ENCODE measurements around the gene OXNAD1.

The OXNAD1 gene

GRCh38 chr3:16248556-16248955, 16.5 kb upstream of the OXNAD1 start:
- H3F3A ChIP-seq (ENCODE audit: low read depth): no peaks in the 10 kb centered on the region
- no peak overlapping the region for H3K4me2 ChIP-seq (ENCODE audit: low read depth, low read length, poor library complexity, severe bottlenecking)
- H3K4me3 ChIP-seq (ENCODE audit: low read length, poor library complexity, severe bottlenecking): no peak overlapping the region
- H3K27me3 ChIP-seq (ENCODE audit: insufficient read depth, low read length, poor library complexity, severe bottlenecking): no peaks in the 10 kb centered on the region
- no peaks in the 10 kb centered on the region for H3K9me3 ChIP-seq (ENCODE audit: insufficient read depth, low read depth, low read length)
- H4K20me1 ChIP-seq (ENCODE audit: insufficient read depth, low read length, poor library complexity, severe bottlenecking): no peaks in the 10 kb centered on the region
- H3K9me2 ChIP-seq (replicated peaks; ENCODE audit: low read depth, low read length): no peaks in the 10 kb centered on the region
- H3K36me3 ChIP-seq (ENCODE audit: insufficient read depth, low read length): no peaks in the 10 kb centered on the region
- H2AFZ ChIP-seq (ENCODE audit: low read length): no peak overlapping the region
- TF ChIP-seq, protein P1, sequence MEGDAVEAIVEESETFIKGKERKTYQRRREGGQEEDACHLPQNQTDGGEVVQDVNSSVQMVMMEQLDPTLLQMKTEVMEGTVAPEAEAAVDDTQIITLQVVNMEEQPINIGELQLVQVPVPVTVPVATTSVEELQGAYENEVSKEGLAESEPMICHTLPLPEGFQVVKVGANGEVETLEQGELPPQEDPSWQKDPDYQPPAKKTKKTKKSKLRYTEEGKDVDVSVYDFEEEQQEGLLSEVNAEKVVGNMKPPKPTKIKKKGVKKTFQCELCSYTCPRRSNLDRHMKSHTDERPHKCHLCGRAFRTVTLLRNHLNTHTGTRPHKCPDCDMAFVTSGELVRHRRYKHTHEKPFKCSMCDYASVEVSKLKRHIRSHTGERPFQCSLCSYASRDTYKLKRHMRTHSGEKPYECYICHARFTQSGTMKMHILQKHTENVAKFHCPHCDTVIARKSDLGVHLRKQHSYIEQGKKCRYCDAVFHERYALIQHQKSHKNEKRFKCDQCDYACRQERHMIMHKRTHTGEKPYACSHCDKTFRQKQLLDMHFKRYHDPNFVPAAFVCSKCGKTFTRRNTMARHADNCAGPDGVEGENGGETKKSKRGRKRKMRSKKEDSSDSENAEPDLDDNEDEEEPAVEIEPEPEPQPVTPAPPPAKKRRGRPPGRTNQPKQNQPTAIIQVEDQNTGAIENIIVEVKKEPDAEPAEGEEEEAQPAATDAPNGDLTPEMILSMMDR (conservative IDR thresholded peaks at IDR 0.05; ENCODE audit: low read length): no peak
- no peak for TF ChIP-seq EZH2phosphoT487 (IDR thresholded peaks at IDR 0.05; ENCODE audit: borderline replicate concordance)
- H3K9ac ChIP-seq (ENCODE audit: low read depth, low read length, poor library complexity, severe bottlenecking): no peak overlapping the region
- H3K4me1 ChIP-seq (ENCODE audit: insufficient read depth, low read length, poor library complexity, severe bottlenecking): peaks cover 5% of the 10 kb centered on the region
- no peaks in the 10 kb centered on the region for H3K79me2 ChIP-seq (ENCODE audit: insufficient read depth, low read length)

GRCh38 chr3:16249336-16249735, 15.7 kb upstream of the OXNAD1 start:
- Histone ChIP-seq H3K9me2 (replicated peaks; ENCODE audit: low read depth, low read length) (no peaks in the 10 kb centered on the region), H3F3A (ENCODE audit: low read depth) (no peaks in the 10 kb centered on the region), H3K27me3 (ENCODE audit: insufficient read depth, low read length, poor library complexity, severe bottlenecking) (no peaks in the 10 kb centered on the region), H3K9ac (ENCODE audit: low read depth, low read length, poor library complexity, severe bottlenecking) (no peak overlapping the region), H3K4me2 (ENCODE audit: low read depth, low read length, poor library complexity, severe bottlenecking) (no peak overlapping the region), H2AFZ (ENCODE audit: low read length) (no peak overlapping the region), H3K36me3 (ENCODE audit: insufficient read depth, low read length) (no peaks in the 10 kb centered on the region), H3K9me3 (ENCODE audit: insufficient read depth, low read depth, low read length) (no peaks in the 10 kb centered on the region), H3K4me3 (ENCODE audit: low read length, poor library complexity, severe bottlenecking) (no peak overlapping the region), H4K20me1 (ENCODE audit: insufficient read depth, low read length, poor library complexity, severe bottlenecking) (no peaks in the 10 kb centered on the region), H3K4me1 (ENCODE audit: insufficient read depth, low read length, poor library complexity, severe bottlenecking) (peaks cover 5% of the 10 kb centered on the region), H3K79me2 (ENCODE audit: insufficient read depth, low read length) (no peaks in the 10 kb centered on the region)
- TF ChIP-seq EZH2phosphoT487 (IDR thresholded peaks at IDR 0.05; ENCODE audit: borderline replicate concordance): no peak
- TF ChIP-seq, protein P1 (conservative IDR thresholded peaks at IDR 0.05; ENCODE audit: low read length): peak; percentile 75

GRCh38 chr3:16249886-16250285, 15.1 kb upstream of the OXNAD1 start:
- Histone ChIP-seq H3K9me2 (replicated peaks; ENCODE audit: low read depth, low read length) (no peaks in the 10 kb centered on the region), H4K20me1 (ENCODE audit: insufficient read depth, low read length, poor library complexity, severe bottlenecking) (no peaks in the 10 kb centered on the region), H3K36me3 (ENCODE audit: insufficient read depth, low read length) (no peaks in the 10 kb centered on the region), H3F3A (ENCODE audit: low read depth) (no peaks in the 10 kb centered on the region), H3K4me2 (ENCODE audit: low read depth, low read length, poor library complexity, severe bottlenecking) (no peak overlapping the region), H3K9me3 (ENCODE audit: insufficient read depth, low read depth, low read length) (no peaks in the 10 kb centered on the region), H3K27me3 (ENCODE audit: insufficient read depth, low read length, poor library complexity, severe bottlenecking) (no peaks in the 10 kb centered on the region), H3K4me3 (ENCODE audit: low read length, poor library complexity, severe bottlenecking) (no peak overlapping the region), H3K4me1 (ENCODE audit: insufficient read depth, low read length, poor library complexity, severe bottlenecking) (peaks cover 5% of the 10 kb centered on the region), H2AFZ (ENCODE audit: low read length) (no peak overlapping the region), H3K79me2 (ENCODE audit: insufficient read depth, low read length) (no peaks in the 10 kb centered on the region), H3K9ac (ENCODE audit: low read depth, low read length, poor library complexity, severe bottlenecking) (no peak overlapping the region)
- TF ChIP-seq EZH2phosphoT487 (IDR thresholded peaks at IDR 0.05; ENCODE audit: borderline replicate concordance): no peak
- TF ChIP-seq, protein P1 (conservative IDR thresholded peaks at IDR 0.05; ENCODE audit: low read length): no peak
